ENCODE data around the gene TERC.

TERC gene

GRCh38 chr3:169764882-169765612, at the start of gene TERC:
TSS of gene TERC (minus strand) at chr3:169765060.
- peak; percentile 97 for DNase-seq

GRCh38 chr3:169813757-169814517, 49.1 kb upstream of the TERC start:
- no peak for DNase-seq

GRCh38 chr3:169813278-169813677, 48.4 kb upstream of the TERC start:
- DNase-seq: no peak

- peak; percentile 85 for DNase-seq
These were observed 47.7 kb upstream of the TERC start, which contains the start of the genes LRRC34 and LRRIQ4 for GRCh38 chr3:169812332-169813235. TSS of gene LRRC34 (minus strand) at chr3:169812904. CDS start at chr3:169812548, 356 bp downstream. TSS of gene LRRIQ4 (plus strand) at chr3:169812870. CDS start at chr3:169821922, 9,052 bp downstream.

GRCh38 chr3:169811631-169812331, 46.9 kb upstream of the TERC start:
- DNase-seq: peak; percentile 62

GRCh38 chr3:169809230-169809795, 44.5 kb upstream of the TERC start:
- no peak for DNase-seq

GRCh38 chr3:169804681-169805080, 39.8 kb upstream of the TERC start:
- no peak for DNase-seq

- DNase-seq: no peak
These were observed 27.5 kb upstream of the TERC start for GRCh38 chr3:169792359-169792758.

GRCh38 chr3:169790687-169791429, 26.0 kb upstream of the TERC start:
- DNase-seq: no peak

- DNase-seq: no peak
These were observed 25.4 kb upstream of the TERC start for GRCh38 chr3:169790219-169790618.

GRCh38 chr3:169787791-169788190, 22.9 kb upstream of the TERC start:
- no peak for DNase-seq

GRCh38 chr3:169787120-169787519, 22.3 kb upstream of the TERC start:
- DNase-seq: no peak

- DNase-seq: no peak
These were observed 16.5 kb upstream of the TERC start for GRCh38 chr3:169781209-169781855.

- no peak for DNase-seq
These were observed 15.9 kb upstream of the TERC start for GRCh38 chr3:169780742-169781141.

- no peak for DNase-seq
These were observed 13.0 kb upstream of the TERC start for GRCh38 chr3:169777822-169778221.

GRCh38 chr3:169774186-169774585, 9.3 kb upstream of the TERC start:
- no peak for DNase-seq

- DNase-seq: peak; percentile 96
These were observed 8.3 kb upstream of the TERC start, which contains the start of gene MYNN for GRCh38 chr3:169772897-169773816. TSS of gene MYNN (plus strand) at chr3:169773396. CDS start at chr3:169774296, 900 bp downstream.

GRCh38 chr3:169772305-169772896, 7.5 kb upstream of the TERC start:
- DNase-seq: no peak

Data from right hindlimb (tissue), 1 donor.